Inferior parietal cortex (tissue), 1 donor: Measurements from ENCODE around the gene CLIP2.
"Not testable (repeated sequence)": the region's sequence is repeated elsewhere in the genome, so short reads cannot be mapped to it uniquely, and the experiment has no call there.

Source experiments
- DNase-seq: peaks from one replicate; pipeline ENCODE4 v3.0.0-alpha.2; 2016; ENCODE audit errors: extremely low spot score

Gene CLIP2

GRCh38 chr7:74371381-74372341 lies 82.5 kb downstream of the CLIP2 start:
- DNase-seq, result peak; percentile 77

GRCh38 chr7:74372511-74373111 lies 83.4 kb downstream of the CLIP2 start:
- DNase-seq, result peak; percentile 60

- DNase-seq, result no peak
Measured at GRCh38 chr7:74373536-74373935, 84.3 kb downstream of the CLIP2 start.

- DNase-seq, result no peak
Measured at GRCh38 chr7:74375726-74376220, 86.6 kb downstream of the CLIP2 start.

DNA sequence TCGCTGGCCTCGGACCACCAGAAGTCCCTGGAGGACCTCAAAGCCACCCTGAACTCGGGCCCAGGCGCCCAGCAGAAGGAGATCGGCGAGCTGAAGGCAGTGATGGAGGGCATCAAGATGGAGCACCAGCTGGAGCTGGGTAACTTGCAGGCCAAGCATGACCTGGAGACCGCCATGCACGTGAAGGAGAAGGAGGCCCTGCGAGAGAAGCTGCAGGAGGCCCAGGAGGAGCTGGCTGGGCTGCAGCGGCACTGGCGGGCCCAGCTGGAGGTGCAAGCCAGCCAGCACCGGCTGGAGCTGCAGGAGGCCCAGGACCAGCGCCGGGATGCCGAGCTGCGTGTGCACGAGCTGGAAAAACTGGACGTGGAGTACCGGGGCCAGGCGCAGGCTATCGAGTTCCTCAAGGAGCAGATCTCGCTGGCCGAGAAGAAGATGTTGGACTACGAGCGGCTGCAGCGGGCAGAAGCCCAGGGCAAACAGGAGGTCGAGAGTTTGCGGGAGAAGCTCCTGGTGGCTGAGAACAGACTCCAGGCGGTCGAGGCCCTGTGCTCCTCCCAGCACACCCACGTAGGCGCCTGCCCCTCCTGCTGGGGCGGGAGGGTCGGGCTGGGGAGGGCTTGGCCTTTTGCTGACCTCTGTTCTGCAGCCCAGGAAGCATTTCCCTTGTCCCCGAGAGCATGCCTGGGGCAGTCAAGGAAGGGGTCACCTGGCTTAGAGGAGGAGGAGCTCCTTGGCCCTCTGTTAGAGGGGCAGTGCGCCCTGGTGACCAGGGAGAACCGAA lies 87.2 kb downstream of the CLIP2 start:
- DNase-seq, result no peak

- peak; percentile 81 for DNase-seq
Measured at GRCh38 chr7:74379938-74380337, 90.7 kb downstream of the CLIP2 start.

DNA sequence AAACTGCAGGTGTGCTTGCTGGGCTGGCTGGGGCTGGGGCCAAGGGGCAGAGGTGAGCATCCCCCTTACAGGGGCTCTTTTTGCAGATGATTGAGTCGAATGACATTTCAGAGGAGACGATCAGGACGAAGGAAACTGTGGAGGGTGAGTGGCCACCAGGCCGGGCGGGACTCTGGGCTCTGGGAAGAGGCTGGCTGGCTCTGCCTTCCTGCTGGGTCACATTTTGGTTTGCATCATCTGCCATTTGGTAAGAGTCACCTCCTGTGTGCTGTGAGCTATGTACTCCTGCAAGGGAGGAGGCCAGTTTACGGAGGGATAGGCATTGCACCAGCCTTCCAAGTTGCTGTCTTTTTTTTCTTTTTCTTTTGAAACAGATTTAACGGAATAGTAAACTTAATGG lies 91.5 kb downstream of the CLIP2 start:
- DNase-seq, result no peak

DNA sequence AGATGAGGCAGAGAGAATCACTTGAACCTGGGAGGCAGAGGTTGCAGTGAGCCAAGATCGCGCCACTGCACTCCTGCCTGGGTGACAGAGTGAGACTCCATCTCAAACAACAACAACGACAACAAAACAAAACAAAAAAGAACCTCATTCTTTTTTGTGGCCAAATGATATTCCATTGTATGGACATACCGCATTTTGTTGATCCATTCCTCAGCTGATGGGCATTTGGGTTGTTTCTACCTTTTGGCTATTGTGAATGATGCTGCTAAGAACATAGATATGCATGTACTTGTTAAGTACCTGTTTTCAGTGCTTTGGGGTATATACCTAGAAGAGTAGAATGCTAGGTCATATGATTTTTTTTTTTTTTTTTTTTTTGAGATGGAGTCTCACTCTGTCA lies 94.9 kb downstream of the CLIP2 start:
- DNase-seq, result not testable (repeated sequence)

GRCh38 chr7:74384854-74385253 lies 95.6 kb downstream of the CLIP2 start:
- DNase-seq, result not testable (repeated sequence)

DNA sequence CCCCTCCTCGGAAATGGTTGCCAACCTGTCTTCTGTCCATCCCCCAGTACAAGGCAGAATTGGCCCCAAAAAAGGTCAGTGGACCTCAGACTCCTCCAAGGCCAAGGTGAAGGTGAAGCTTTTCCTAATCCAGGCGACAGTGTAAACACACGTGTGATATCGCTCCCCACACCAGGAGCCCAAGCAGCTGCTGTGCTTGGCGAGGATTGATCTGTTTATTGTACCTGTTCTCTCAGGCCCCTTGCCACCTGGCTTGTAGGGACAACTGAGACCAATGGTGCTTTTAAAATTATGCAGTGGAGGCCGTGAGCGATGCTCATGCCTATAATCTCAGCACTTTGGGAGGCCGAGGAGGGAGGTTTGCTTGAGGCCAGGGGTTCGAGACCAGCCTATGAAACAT lies 98.4 kb downstream of the CLIP2 start:
- no peak for DNase-seq

- no peak for DNase-seq
Measured at GRCh38 chr7:74388880-74389415, 99.7 kb downstream of the CLIP2 start.

- DNase-seq, result peak; percentile 74
Measured at GRCh38 chr7:74393722-74394121, 104.5 kb downstream of the CLIP2 start.

DNA sequence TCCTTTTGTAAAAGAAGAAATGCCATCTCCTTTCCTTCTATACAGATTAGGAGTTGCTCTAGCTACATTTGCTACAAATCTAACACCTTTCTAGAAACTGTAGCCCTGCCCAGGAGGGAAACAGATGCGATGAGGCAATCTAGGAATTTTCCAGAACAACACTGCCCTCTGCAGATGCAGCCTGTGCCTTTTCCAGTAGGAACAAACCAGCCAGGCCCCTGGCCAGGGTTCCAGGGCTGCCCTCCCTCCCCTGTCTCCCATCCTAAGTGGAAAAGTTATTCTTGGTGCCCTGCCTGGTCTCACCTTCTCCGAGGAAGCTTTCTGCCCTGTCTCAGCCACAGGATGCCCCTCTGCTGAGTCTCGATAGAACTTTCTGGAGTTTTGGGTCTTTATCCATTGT lies 105.4 kb downstream of the CLIP2 start:
- peak; percentile 47 for DNase-seq

GRCh38 chr7:74395745-74396311 lies 106.6 kb downstream of the CLIP2 start:
- DNase-seq, result no peak

DNA sequence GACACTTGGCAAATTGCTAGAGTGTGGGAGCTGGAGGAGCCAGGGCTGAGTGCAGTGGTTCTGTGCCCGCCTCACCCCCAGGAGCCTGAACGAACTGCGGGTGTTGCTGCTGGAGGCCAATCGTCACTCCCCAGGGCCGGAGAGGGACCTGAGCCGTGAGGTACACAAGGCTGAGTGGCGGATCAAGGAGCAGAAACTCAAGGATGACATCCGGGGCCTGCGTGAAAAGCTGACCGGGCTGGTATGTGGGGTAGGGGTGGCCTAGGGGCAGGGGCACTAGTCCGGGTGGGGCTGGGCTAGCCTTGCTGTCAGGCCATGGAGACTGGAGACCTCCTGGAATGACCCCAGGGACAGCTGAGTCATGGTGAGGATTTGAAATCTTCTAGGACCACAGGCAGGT lies 107.8 kb downstream of the CLIP2 start:
- no peak for DNase-seq

DNA sequence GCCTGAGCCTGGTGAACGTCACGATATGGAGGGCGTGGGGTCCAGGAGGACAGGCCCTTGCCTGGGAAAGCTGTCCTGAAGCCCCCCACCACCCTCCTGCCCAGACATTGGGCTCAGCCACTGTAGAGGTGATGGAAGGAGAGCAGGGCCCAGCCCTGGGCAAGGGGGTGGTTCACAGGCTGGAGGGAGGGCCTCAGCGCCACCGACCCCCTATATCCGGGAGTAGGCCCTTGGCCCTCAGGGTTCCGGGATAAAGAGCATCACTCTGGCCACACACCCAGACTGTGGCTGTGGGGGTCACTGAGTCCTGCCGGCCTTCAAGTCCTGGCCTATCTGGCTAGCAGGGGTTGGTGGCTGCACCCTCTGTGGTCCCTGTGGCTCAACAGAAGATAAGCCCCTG lies 109.2 kb downstream of the CLIP2 start:
- no peak for DNase-seq

DNA sequence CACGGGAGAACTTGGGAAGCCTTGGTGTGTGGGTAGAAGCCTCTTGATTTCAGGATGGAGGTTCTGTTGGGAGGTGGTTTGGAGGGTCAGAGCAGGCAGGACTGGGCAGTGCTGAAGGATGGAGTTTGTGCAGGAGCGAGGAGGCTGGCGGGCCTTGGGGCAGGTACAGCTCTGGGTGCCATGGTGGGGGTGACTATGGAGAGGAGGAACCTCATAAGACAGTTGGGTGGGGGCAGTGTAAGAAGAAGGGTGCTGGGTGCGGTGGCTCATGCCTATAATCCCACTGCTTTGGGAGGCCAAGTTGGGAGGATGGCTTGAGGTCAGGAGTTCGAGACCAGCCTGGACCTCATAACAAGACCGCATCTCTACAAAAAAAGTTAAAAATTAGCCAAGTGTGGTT lies 109.8 kb downstream of the CLIP2 start:
- no peak for DNase-seq

DNA sequence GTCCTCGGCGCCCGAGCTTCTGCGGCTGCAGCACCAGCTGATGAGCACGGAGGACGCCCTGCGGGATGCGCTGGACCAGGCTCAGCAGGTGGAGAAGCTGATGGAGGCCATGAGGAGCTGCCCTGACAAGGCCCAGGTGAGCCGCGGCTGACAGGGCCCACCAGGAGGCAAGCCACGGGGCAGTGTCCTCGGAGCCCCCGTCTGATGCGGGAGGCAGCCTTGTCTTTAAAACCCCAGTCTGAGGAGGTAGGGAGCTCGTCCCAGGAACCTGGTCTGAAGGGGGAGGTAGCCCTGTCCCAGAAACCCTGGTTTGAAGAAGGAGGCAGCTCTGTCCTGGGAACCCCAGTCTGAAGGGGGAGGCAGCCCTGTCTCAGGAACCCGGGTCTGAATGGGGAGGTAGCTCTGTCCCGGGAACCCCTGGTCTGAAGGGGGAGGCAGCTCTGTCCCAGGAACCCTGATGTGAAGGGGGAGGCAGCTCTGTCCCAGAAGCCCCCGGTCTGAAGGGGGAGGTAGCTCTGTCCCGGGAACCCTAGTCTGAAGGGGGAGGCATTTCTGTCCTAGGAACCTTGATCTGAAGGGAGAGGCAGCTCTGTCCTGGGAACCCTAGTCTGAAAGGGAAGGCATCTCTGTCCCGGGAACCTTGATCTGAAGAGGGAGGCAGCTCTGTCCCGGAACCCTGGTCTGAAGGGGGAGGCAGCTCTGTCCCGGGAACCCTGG lies 111.4 kb downstream of the CLIP2 start:
- no peak for DNase-seq

- DNase-seq, result peak; percentile 85
Measured at GRCh38 chr7:74401137-74401859, 112.1 kb downstream of the CLIP2 start.

DNA sequence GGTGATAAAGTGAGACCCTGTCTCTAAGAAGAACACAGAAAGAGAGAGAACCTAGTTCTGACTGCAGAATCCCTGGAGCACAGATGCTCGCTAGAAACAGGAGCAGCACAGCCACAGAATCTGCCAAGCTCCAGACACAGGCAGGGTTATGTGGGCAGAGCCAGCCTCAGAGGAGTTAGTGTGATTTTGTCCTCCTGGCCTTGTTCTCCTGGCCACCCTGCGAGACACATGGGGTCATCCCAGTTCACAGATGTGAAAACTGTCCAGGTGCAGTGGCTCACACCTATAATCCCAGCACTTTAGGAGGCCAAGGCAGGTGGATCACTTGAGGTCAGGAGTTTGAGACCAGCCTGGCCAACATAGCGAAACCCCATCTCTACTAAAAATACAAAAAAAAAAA lies 113.5 kb downstream of the CLIP2 start:
- DNase-seq, result not testable (repeated sequence)
